GM21390 (cell line): ENCODE data around the gene RASGEF1C.
"Not testable (repeated sequence)": the region's sequence is repeated elsewhere in the genome, so short reads cannot be mapped to it uniquely, and the experiment has no call there.

ENCODE experiments used
- ATAC-seq: cut with Tn5 transposase; IDR thresholded peaks from one replicate; pipeline ENCODE4 v1.9.1; 2021; ENCODE audit not compliant: unreplicated experiment

The RASGEF1C gene

DNA sequence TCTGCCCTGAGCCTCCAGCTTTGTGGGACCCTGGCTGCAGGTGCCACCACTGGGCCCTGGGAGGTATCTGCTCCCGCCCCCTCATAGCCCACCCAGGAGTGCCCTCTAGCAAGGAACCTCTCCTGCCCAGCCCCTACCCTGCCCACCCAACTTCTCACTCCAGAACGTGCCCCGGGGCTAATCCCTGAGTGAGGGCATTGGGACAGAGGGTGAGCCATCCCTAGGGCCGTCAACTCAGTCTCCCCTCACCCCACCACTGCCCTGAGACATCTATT is 2.7 kb upstream of the RASGEF1C start:
- no peak for ATAC-seq

- no peak for ATAC-seq
These were observed 2.1 kb upstream of the RASGEF1C start for GRCh38 chr5:180210961-180211760.

DNA sequence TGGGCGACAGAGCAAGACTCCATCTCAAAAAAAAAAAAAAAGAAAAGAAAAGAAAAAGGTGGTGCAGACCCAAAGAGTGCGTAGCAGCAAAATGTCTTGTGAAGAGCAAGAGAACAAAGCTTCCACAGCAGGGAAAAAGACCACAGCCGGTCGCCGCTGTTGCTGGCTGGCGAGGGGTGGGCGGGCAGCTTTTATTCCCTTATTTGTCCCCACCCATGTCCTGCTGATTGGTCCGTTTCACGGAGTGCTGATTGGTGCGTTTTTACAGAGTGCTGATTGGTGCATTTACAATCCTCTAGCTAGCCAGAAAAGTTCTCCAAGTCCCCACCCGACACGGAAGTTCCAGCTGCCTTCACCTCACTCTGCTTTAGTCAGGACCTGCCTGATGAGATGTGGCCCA is 1.1 kb upstream of the RASGEF1C start:
- not testable (repeated sequence) for ATAC-seq

GRCh38 chr5:180208435-180209081 is 453 bp downstream of the RASGEF1C start:
- ATAC-seq: peak; percentile 25

DNA sequence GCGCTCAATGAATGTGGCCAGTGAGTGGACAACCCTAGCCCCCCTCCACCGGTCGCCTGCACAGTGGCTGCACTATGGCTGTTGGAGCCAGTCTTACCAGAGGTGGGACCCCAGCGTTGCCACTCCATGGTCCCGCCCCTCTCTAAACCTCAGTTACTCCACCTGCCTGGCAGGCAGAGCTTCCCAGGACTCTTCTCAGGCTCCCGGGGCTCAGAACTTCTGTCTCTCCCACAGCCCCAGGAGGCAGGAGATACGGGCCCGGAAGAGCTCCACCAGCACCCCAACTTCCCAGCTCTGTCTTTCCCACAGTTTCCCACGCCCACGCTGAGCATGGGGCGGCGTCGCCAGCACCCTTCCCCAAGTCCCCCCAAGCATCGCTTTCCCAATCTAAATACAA is 975 bp downstream of the RASGEF1C start:
- ATAC-seq: no peak

DNA sequence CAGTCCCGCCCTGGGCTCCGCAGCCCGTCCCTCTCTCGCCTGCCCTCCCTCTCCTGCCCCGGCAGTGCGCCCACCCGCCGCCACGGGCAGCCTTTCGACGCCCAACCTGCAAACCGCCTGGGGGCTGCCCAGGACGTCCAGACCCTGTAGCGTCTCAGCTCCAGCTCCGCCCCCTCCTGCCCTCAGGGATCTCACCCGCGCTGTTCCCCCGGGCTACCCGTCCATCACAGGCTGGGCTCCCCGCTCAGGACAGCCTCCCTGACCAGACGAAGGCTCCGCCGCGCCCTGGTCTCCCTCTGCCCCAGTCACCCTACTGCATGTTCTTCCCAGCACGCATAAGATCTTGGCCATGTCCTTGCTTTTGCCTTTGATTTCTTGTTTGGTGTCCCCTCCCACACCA is 1.4 kb downstream of the RASGEF1C start:
- ATAC-seq: no peak

DNA sequence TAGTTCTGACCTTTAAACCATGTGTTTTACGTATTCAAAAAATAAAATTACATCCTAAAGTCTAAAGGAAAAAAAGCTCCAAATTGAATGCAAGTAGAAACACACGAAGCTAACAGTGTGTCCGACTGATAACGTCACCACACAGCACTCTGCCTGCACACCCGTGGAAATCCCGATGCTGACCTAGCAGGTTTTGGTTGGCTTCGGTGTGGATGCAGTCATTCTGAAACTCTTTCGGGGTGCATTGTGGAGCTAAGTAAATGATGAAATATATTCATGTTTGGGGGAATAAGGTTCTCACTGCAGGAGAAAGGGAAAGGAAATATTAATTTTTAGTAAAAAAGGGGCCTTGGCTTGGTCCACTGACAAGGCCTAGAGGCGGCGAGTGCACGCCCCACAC is 2.0 kb downstream of the RASGEF1C start:
- no peak for ATAC-seq

GRCh38 chr5:180205916-180206315 is 3.1 kb downstream of the RASGEF1C start:
- no peak for ATAC-seq

- no peak for ATAC-seq
These were observed 4.7 kb downstream of the RASGEF1C start for GRCh38 chr5:180204276-180204819.

GRCh38 chr5:180202939-180203573 is 6.0 kb downstream of the RASGEF1C start:
- ATAC-seq: no peak

DNA sequence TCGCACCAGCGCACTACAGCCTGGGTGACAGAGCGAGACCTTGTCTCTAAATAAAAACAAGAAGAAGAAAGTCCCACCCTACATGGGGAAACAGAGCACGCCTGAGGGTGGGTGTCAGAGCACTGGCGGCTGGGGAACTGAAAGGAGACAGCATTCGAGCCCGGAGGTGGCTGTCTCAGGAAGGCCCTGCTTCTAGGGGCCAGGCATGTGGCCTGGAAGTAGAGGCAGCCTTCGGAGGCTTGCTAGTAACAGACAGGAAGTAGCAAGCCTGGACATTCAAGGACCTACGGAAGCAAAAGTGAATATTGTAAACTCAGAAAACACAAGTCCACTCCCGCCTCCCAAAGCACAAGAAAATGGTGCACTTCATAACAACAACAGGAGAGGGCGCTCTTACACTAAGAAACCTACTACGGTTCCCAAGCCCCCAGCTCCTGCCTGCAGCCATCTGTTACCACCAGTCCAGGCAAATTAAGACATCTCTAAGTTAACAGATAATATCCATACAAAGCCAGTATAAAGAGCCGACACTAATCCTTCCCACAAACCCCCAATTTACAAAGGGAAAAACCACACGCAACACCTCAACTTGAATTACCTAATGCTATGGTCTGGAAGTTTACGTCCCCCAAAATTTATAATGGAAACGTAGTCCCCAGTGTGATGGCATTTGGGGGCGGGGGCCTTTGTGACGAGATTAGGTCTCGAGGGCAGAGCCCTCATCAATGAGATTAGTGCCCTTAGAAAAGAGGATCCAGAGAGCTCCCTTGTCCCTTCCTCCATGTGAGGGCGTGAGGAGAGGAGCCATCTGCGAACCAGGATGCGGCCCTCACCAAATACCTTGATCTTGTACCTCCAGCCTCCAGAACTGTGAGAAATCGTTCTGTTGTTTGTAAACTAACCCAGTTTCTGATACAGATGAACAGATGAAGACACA is 7.7 kb downstream of the RASGEF1C start:
- no peak for ATAC-seq

- no peak for ATAC-seq
These were observed 9.6 kb downstream of the RASGEF1C start for GRCh38 chr5:180199390-180199789.

- ATAC-seq: no peak
These were observed 10.8 kb downstream of the RASGEF1C start for GRCh38 chr5:180198208-180198607.

DNA sequence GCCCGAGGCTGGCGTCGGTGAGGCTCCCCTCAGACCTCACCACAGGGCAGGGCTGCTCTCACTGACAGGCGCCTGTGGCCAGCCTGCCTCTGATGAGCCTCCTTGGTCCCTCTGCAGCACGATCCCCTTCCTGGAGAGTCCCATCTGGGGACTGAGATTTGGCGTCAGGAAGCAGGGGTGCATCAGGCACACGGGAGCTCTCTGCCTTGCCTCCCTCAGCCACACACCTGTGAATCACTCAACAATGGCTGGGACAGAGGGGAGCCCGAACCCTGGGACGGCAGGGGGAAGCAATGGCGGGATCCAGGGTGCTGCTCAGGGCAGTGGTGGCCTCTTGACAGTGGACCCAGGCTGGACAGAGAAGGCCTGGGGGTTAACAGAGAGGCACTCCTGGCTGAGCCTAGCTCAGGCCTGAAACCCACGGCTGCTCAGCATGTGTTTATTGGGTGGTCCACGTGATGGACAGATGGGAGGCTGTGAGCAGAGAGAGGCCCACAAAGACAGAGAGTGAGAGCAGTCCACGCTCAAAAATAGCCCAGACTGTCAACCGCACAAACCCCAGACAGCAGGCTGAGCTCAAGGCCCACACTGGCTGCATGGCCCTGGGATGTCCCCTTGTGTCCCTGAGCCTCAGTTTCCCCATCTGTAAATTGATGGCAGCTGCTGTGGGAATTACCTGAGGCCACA is 11.9 kb downstream of the RASGEF1C start:
- no peak for ATAC-seq

GRCh38 chr5:180194410-180195345 is 14.3 kb downstream of the RASGEF1C start:
- ATAC-seq: no peak

DNA sequence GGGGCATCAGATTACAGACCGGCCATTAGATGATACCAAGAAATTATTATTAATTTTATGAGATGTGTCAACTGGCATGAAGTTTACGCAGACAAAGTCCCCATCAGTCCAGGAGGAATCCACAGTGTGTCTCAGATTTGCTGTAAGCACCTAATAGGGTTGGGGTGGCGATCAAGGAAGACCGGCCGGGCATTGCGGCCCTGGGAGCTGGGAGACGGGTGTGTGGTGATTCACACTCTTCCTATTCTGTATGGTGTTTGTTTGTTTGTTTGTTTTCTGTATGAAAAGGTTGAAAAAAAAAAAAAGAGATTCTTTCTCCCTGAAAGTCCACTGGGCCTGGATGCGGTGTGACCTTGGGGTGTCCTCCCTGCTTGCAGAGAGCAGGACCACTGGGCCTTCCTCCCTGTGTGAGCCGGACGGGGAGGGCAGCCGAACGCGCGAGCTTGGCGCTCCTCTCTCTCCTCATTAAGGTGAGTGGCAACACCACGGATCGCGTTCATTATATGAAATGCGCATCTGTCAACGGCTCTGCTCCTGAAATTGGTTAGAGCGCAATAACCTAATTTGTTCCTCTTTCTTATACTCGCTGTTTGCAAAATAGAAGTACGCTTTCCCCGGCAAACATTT is 15.1 kb downstream of the RASGEF1C start:
- ATAC-seq: no peak

DNA sequence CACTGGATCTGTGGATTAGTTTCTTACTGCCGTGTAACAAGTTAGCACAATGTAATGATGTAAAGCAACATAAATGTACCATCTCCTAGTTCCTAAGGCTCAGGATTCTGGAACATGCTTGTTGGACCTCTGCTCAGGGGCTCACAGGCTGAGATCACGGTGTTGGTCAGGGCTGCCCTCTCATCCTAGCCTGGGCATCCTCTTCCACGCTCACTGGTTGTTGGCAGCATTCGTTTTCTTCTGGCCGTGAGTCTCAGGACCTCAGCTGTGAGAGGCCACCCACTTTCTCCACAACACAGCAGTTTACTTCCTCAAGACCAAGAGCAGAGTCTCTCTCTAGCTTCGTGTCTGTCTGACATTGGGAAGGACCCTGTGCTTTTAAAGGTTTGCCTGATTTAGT is 17.3 kb downstream of the RASGEF1C start:
- ATAC-seq: no peak

GRCh38 chr5:180187767-180188166 is 21.2 kb downstream of the RASGEF1C start:
- no peak for ATAC-seq

- no peak for ATAC-seq
These were observed 28.2 kb downstream of the RASGEF1C start for GRCh38 chr5:180180846-180181245.
